Thyroid gland (tissue), 4 donors: ENCODE results near the gene EFHB.

Experiments
- POLR2A ChIP-seq, 2 donors: fragments of 450-650 bp; IDR thresholded peaks; one replicate each; pipeline ENCODE4 v1.6.1; 2017; ENCODE audit warnings: antibody characterized with exemption in 2 of 2, mild to moderate bottlenecking in 2 of 2, moderate library complexity in 1 of 2
- TF ChIP-seq, protein P1 (sequence below), 6 experiments: fragments of 200-600 bp in 3 of 6; fragments of 450-650 bp in 3 of 6; sonication (generic) in 3 of 6; IDR thresholded peaks; one replicate each; pipeline ENCODE4 v1.5.1; 2016 to 2019; ENCODE audit warnings: antibody characterized with exemption in 6 of 6, mild to moderate bottlenecking in 2 of 6, inconsistent platforms in 1 of 6, moderate library complexity in 1 of 6

DNA sequence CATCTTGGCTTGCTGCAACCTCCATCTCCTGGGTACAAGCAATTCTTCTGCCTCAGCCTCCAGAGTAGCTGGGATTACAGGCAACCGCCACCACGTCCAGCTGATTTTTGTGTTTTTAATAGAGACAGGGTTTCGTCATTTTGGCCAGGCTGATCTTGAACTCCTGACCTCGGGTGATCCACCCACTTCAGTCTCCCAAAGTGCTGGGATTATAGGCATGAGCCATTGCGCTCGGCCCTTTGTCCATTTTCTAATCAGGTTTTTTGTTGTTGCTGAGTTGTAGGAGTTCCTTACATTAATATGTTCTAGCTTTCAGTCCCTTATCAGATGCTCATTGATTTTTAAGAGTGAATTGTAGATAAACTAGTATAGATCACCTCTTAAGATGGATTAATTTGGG lies 33.2 kb upstream of the EFHB start:
- TF ChIP-seq, protein P1, sequence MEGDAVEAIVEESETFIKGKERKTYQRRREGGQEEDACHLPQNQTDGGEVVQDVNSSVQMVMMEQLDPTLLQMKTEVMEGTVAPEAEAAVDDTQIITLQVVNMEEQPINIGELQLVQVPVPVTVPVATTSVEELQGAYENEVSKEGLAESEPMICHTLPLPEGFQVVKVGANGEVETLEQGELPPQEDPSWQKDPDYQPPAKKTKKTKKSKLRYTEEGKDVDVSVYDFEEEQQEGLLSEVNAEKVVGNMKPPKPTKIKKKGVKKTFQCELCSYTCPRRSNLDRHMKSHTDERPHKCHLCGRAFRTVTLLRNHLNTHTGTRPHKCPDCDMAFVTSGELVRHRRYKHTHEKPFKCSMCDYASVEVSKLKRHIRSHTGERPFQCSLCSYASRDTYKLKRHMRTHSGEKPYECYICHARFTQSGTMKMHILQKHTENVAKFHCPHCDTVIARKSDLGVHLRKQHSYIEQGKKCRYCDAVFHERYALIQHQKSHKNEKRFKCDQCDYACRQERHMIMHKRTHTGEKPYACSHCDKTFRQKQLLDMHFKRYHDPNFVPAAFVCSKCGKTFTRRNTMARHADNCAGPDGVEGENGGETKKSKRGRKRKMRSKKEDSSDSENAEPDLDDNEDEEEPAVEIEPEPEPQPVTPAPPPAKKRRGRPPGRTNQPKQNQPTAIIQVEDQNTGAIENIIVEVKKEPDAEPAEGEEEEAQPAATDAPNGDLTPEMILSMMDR (IDR thresholded peaks at IDR 0.05) = no peak
- TF ChIP-seq POLR2A (IDR thresholded peaks at IDR 0.05) = no peak
